GM18520 (cell line): ENCODE data around the gene KIF5C.

ENCODE experiments used
- ATAC-seq: cut with Tn5 transposase; IDR thresholded peaks from one replicate; pipeline ENCODE4 v1.9.1; 2021; ENCODE audit not compliant: unreplicated experiment

Gene KIF5C

DNA sequence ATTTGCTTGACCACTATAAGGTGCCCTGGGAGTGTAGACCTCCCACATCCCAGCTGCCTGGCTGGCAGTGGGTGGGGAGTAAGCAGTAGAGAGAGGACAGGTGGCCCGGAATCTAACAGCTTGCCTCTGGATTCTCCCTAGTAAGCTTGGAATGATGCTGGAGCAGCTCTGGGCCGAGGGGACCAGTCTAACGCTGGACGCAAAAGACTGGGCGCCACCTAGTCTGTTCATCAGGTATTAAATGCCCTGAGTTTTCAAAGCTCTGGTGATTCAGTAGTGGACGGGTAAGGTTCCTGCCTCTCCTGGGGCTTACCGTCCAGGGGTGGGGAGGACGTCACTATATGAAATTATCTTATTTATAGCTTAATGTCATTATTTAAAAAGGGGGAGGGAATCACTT lies 162.8 kb downstream of the KIF5C start:
- ATAC-seq = no peak

DNA sequence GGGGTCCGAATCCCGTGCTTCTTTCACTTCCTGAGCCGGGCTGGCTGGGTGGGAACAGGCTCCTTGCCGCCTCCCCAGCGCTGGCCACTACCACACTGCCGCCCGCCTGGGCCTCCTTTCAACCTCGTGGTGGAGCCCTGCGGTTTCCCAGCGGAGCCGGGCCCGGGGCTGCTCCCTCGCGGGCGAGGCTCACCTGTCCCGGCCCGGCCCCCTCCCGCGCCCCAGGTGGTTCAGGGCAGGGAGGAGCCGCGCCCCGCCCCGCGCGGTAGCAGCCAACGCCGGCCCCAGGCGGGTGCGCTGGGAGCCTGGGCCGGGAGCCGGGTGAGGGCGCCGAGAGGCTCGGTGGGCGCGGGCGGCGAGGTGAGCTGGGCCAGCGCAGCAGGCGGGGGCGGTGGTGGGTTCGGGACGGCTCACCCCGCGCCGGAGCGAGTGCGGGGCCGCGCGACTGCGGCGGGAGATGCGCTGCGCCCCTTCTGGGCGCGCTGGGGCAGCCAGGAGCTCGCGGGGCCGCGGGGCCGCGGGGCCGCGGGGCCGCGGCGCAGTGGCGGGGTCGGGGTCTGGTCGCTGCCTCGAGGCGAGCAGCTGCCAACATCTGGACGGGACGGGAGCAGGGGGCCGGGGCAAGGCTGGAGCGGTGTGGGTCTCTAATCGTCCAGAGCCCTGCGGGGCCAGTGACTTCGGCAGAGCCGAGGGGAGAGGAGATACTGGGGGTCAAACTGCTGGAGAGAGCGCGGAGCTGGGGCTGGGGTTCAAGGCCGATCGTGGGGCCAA lies 163.6 kb downstream of the KIF5C start, which contains the start of gene LYPD6B:
Gene LYPD6B (plus strand): TSS at position 258 of the 771 bp plus-strand sequence. CDS start 92,250 bp downstream, outside the sequence.
- ATAC-seq = peak; percentile 28

DNA sequence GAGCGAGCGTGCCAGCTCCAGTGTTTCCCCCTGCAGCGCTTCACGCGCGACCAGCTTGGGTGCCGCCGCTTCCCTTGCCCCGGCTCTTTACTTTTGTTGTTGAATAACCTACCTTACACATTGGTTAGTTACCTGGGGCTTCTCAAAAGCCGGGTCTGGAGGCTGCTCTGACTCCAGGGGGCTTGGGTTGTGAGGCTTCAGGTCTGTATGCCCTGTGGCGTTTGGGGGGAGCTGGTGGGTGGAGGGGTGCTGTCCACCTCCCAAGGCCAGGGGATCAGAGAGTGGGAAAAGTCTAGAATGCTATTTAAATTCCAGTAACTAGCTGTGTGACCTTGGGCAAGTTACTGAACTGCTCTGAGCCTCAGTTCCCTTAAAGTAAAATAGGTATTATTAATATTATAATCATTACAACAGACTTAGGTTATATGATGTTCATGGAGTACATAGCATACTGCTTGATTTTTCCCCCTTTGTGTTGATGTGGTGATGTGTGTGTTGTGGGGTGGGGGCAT lies 164.2 kb downstream of the KIF5C start:
- no peak for ATAC-seq

DNA sequence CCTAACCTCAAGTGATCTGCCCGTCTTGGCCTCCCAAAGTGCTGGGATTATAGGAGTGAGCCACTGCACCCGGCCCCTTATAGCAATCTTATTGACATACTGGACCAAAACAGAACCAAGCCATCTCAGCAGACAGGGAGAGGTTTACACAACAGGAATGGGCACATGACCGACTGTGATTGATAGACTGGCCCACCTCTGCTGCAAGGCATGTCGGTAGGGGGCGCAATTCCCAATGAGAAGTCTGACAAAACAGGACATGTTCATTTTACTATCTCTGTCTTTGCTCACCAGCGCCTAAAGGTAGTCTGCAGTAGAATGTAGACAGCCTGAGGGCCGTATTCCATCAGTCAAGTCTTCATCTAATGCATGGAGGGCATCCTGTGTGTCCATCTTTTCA lies 165.4 kb downstream of the KIF5C start:
- no peak for ATAC-seq

DNA sequence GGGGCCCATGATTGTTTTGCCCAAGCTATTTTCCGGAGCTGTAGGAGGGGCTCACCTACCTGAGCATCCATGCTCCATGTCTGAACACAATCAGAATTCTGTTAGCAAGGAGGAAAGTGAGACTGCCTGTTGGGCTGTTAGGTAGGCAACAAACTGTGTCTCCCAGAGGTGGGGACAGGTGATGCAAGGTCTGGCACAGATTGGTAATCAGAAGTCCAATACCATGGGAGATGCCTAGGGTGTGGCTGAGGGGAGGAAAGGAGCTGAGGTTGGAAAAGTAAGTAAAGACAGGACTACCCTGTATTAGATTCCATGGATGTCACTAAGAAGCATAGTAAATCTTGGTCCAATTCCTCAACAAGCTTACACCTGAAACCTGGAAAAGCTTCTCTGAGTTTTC lies 166.5 kb downstream of the KIF5C start:
- no peak for ATAC-seq

DNA sequence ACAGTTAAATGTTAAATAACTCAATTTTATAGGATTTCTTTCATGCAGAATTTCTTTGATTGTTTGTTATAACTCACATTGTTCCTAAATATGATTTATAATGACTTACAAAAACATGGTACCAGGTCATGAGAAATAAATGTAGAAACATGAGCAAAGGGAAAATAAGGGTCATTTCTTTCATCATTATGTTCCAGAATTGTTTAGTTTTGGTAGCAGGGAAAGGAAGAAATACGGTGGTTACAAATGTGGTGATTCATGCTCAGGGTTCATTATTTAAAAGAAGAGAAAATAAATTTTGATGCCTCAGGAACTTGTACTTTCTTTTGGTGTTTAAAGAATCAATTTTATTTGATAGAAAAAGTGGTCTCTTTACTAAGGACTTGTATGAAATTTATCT lies 167.9 kb downstream of the KIF5C start:
- no peak for ATAC-seq

DNA sequence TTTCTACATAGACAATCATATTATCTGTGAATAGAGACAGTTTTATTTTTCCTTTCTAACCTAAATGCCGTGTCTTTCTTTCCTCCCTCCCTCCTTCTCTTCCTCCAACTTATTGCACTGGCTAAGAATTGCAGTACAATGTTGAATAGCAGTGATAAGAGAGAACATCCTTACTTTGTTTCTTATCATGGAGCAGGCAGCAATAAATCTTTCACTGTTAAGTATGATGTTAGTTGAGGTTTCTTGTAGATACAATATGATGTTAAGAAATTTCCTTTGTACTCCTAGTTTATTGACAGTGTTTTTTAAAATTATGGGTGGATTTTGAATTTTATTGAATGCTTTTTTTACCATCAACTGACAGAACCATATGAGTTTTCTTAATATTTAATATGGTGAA lies 169.5 kb downstream of the KIF5C start:
- no peak for ATAC-seq

DNA sequence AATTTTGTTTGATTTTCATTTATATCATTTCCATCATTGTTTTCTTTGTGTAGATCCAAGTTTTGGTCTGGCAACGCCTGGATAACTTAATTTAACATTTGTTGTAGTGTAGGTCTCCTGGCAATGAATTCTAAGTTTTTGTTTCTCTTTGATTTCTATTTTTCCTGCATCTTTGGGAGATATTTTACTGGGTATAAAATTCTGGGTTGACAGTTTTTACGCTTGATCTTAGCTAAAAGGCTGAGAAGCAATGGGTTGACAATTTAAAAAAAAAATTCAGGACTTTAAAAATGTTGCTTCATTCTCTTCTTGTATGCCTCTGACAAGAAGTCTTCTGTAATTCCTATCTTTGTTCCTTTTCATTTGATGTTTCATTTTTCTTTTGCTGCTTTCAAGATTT lies 172.1 kb downstream of the KIF5C start:
- no peak for ATAC-seq

DNA sequence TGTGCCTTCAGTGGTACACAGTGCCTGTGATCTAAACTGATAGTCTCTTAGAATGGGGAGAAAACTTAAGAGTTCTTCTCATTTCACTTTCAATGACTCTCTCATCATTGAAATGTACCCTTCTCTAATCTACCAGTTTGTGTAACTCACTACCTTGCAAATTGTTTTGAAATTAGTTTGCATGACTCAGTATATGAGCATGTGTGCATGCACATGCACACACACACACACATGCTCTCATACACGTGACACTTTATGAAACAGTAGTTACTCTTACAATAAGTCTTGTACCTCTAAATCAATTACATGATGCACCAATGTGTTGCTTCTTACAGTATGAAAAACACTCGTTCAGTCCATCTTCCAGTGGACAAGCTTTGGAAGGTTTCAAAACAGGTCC lies 174.1 kb downstream of the KIF5C start:
- no peak for ATAC-seq

DNA sequence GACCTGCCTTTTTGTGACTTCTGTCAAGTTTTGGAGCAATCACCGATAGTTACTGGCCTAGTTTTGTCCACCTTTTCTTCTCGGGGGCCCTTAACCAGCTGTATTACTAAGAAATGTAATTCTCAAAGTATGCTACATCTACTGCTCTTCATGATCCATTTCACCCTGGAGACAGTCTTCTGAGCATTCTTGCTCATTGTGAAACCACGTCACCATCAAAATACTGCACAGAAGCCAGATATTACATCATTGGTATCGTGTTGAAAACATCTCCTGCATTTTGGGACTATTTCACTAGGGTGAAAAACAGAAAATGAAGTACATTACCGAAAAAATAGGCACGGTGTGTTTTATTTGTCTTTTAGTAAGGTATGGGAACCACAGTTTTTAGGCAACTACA lies 175.2 kb downstream of the KIF5C start:
- ATAC-seq = peak; percentile 82

DNA sequence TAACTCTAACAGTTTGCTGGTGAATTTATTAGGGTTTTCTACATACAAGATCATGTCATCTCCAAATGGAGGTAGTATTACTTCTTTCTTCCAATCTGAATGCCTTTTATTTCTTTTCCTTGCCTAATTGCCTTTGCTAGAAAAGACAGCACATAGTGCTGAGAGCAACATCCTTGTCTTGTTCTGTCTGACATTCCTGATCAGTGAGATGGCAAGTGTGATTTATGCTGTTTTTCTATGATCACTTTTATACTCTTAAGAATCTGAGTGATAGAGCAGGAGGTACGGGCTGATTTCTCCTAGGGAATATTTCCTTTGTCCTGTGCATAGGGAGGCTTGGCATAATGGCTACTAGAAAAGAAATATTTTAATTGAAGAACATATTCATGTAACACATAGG lies 180.7 kb downstream of the KIF5C start:
- ATAC-seq = no peak

DNA sequence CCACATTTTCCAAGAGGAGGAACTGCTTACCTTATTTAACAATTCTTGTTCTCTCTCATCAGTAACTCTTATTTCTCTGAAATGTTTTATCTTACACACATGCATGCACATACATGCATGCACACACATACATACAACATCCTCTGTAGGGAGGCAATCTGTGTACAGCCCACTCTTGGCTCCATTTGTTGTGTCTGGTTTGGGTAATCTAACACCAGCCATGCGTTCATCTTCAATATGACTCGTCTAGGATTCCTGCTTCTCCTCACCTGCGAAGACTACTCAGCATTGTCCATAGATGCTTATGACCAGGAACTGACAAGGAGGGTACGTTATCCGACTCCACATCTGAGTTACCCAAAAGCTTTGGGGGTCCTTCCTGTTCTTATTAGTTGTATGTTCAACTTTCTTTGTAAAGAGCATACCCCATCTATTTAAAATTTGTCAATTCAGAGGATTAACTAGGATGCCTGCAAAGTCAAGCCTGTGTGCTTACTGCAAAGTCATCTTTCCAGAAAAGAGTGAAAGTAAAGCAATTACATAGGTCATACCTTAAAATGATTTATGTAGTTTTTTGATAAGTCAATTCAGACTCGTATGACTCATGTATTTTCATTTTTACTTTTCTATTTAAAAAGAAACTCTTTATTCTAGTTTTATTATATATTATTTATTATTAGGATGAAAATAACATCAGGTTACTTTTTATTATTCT lies 181.7 kb downstream of the KIF5C start:
- ATAC-seq = no peak

DNA sequence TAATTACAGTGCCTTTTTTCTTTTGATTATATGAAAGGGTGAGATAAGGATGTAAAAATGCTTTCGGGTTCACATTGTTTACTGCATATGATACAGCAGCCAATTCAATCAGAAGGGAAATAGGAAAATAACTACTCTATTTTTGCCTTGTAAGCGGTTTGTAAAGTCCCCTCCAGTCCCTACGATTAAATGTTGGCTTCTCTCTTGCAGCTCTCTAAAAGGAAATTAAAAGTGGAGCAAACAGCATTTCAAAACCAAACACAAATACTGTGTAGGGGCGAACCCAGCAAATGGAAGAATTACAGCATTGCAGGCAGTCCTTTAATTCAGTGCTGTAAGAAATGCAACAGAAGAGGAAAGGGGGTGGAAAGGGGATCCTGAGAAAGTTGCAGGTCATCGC lies 182.4 kb downstream of the KIF5C start:
- ATAC-seq = no peak

DNA sequence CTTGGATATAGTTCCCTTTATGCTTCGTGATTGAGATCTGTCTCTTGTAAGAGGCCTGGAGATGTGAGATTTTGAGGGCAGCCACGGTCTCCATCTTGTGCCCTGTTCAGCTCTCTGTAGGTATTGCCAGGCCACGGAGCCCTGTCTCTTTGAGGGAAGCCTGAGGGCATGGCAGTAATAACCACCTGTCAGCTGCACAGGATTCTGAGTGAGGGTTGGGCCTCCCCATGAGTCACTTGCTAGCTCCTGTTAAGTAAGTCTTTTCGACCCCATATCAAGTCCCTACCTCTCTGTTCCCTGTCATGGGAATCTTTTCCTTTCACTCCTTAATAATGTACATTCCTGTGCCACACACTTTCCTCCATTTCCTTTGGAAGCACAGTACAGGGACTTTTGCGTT lies 183.9 kb downstream of the KIF5C start:
- no peak for ATAC-seq

DNA sequence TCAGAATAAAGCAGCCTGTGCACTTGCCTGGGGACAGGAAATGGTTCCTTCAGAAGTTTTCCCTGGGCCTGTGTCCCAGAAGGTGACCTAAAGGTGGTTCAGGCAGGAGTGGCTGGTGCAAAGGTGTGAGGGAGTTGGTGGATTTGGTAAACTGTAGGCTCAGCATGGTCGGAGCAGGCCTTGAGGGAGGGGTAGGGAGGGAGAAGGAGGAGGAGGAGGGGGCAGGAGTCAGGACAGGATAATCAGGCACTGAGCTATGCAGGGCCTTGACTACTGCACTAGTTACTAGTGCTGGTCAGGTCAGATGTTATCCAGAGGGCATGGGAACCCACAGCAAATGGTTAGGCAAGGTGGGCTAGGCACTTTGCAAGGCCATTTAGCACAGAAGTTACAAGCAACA lies 184.8 kb downstream of the KIF5C start:
- no peak for ATAC-seq

DNA sequence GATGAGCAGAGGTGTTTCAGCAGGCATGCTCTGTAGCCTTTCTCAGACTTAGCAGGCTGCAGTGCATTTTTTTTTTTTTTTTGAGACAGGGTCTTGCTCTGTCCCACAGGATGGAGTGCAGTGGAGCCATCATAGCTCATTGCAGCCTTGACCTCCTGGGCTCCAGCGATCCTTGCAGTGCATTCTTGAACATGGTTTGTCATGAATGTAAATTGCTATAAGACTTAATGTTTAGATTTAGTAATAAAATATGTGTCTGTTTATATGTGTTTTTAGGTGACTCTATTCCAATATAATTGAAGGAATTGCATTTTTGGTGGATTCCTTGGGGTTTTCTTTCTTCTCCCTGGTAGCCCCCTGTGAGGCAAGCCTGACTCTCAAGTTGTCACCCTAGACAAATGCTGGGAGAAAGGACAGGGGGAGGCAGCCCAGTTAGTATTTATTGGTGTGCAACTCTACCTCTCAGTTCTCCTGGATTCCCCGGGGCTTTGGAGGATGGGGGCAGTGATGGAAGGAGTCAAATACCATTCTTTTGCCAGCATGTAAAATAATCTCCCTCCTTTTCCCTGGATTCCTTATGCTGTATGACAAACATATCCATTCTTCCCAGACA lies 186.2 kb downstream of the KIF5C start:
- no peak for ATAC-seq

DNA sequence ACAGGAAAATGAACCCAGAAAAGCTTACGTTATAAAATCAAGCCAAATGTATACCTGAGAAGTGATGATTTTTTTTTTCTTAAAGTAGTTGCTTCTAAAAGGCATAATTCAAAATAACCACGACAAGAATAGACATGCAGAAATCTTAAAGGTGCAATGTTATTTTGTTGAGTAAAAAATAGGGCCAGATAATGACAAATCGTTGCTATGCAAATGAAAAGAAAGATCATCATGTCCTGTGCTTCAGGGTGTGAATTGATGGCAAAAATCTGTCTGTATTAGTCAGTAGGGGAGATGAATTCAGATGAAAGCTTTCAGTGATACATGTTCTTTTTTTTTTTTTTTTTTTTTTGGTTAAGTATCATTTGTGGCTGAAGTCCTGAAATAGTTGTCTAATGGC lies 187.5 kb downstream of the KIF5C start:
- no peak for ATAC-seq

DNA sequence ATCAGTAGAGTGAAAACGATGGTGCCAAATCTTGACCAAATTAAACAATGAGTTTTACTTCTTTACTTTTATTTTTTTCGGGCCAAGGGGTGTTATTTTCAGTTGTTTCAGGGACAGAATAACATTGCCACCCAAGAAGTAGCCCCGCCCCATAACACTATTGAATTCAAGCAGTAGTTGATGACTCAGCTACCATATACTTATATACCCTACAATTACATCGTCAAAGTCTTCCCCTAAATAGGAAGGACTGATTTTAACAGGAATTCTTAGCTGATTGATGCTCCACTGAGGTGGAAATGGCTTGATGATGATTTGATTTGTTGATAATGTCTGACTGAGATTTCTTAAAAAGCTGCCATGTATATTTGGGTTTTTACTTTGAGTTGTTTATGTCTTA lies 188.2 kb downstream of the KIF5C start:
- ATAC-seq = no peak

DNA sequence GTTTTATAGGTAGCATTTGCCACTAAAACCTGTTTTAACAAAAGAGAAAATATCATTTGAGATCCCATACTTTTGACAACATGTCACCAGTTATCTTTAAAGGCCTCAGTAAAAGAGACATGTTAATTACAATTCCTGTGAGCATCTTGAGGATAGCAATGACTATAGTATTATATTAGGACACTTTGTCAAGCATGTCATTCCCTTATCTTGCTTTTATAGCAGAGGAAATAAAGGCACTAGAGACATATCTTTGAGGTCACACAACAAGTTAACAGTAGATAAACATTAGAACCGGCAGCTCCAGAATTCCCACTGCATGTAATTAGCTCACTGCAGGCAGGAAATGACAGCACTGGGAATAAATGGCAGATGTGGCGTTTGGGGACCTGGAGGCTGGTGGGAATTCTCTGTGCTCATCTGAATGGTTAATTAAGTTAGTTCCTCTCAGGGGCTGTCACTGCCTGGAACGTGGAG lies 189.4 kb downstream of the KIF5C start:
- no peak for ATAC-seq

DNA sequence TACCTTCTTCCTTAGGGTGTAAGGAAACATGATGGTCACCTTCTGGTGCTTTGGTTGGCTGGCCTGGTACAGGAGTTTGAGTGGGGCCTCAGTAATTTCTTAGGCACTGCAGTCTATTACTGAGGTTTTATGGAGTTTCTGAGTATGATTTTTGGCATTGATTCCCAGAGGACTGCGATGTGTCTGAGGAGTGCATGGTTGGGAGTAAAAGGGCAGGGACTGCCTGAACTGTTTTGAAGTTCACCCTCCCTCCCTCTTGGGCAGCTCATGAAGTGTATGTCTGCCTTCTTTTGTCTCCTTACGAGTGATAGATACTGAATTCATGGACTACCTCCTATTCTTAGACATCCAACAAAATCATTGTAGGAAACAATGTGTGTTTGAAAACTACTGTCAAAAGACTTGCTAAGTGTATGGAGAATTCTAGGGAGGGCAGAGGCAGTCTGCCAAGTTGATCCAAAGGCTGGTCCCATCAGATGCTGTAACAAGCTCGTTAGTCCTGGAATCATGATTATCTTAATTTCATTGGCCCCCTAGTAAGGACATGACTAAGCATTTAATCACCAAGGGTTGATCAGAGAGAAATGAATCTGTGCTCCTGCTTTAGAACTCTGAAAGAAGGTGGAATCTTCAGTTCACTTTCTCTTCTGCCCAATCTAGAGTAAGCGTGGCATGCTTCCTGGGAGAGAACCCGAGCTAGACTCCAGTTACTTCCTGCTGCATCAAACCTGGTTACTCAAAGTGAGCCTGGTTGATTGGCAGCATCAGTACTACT lies 190.0 kb downstream of the KIF5C start:
- ATAC-seq = no peak
